ENCODE results near the gene JAG1. TPM values are rescaled to one million over a fixed set of nuclear protein-coding genes. Genes with fewer than 3 reads are reported as not detected.

JAG1 gene
- total RNA-seq, 4 donors from 2014 or later = 30.7 to 41.9 (median 36.3) TPM

GRCh38 chr20:10602221-10602871, 71.5 kb downstream of the JAG1 start:
- Histone ChIP-seq H3K27ac (replicated peaks in 1 of 4) (no peak overlapping the region), H3K4me1 (peaks cover 2 to 29% (median 21%) of the 10 kb centered on the region in 4 donors), H3K9me3 (no peaks in the 10 kb centered on the region), H3K27me3 (no peaks in the 10 kb centered on the region), H3K4me3 (no peak overlapping the region), H3K36me3 (no peaks in the 10 kb centered on the region)
- WGBS = 72% methylated on average over 4 of the region's 4 CpGs
- TF ChIP-seq CTCF (IDR thresholded peaks at IDR 0.05) (no peak), POLR2AphosphoS5 (IDR thresholded peaks at IDR 0.05) (no peak), EP300 (IDR thresholded peaks at IDR 0.05) (no peak), POLR2A (IDR thresholded peaks at IDR 0.05; ENCODE audit: low read depth) (no peak)
- DNase-seq (ENCODE audit: extremely low spot score) = no peak
- intact Hi-C loops (cut with DNase I) = loop anchor here (5.0 kb wide), 1 partner anchor 70 kb away; the partner anchor contains the start of gene JAG1

- Histone ChIP-seq H3K27me3 (no peaks in the 10 kb centered on the region), H3K4me3 (no peak overlapping the region), H3K27ac (replicated peaks in 1 of 4) (no peak overlapping the region), H3K36me3 (no peaks in the 10 kb centered on the region), H3K9me3 (no peaks in the 10 kb centered on the region), H3K4me1 (peaks cover 7 to 29% (median 24%) of the 10 kb centered on the region in 4 donors)
- TF ChIP-seq POLR2A (IDR thresholded peaks at IDR 0.05; ENCODE audit: low read depth) (no peak), POLR2AphosphoS5 (IDR thresholded peaks at IDR 0.05) (no peak), CTCF (IDR thresholded peaks at IDR 0.05) (no peak), EP300 (IDR thresholded peaks at IDR 0.05) (no peak)
- intact Hi-C loops (cut with DNase I) = no loop called here
- 96% methylated on average over 1 of the region's 1 CpG for WGBS
- no peak for DNase-seq (ENCODE audit: extremely low spot score)
Measured at GRCh38 chr20:10597637-10598036, 76.2 kb downstream of the JAG1 start.

- Histone ChIP-seq H3K4me1 (peaks cover 7 to 36% (median 28%) of the 10 kb centered on the region in 4 donors), H3K27me3 (no peaks in the 10 kb centered on the region), H3K36me3 (no peaks in the 10 kb centered on the region), H3K9me3 (no peaks in the 10 kb centered on the region), H3K4me3 (no peak overlapping the region), H3K27ac (replicated peaks in 1 of 4) (peak overlapping the region in 3 of 4 donors; percentile 40 to 56 (median 41))
- WGBS = 33% methylated on average over 4 of the region's 4 CpGs
- TF ChIP-seq POLR2AphosphoS5 (IDR thresholded peaks at IDR 0.05) (peak in 1 of 2 donors; percentile 59), POLR2A (IDR thresholded peaks at IDR 0.05; ENCODE audit: low read depth) (no peak)
- intact Hi-C loops (cut with DNase I) = no loop called here
- DNase-seq (ENCODE audit: extremely low spot score) = no peak
Measured at GRCh38 chr20:10596710-10597121, 77.1 kb downstream of the JAG1 start.

GRCh38 chr20:10595985-10596384, 77.8 kb downstream of the JAG1 start:
- Histone ChIP-seq H3K27me3 (no peaks in the 10 kb centered on the region), H3K27ac (replicated peaks in 1 of 4) (no peak overlapping the region), H3K9me3 (no peaks in the 10 kb centered on the region), H3K4me1 (peaks cover 15 to 43% (median 34%) of the 10 kb centered on the region in 4 donors), H3K4me3 (no peak overlapping the region), H3K36me3 (no peaks in the 10 kb centered on the region)
- no peak for DNase-seq (ENCODE audit: extremely low spot score)
- 84% methylated on average over 3 of the region's 3 CpGs for WGBS
- intact Hi-C loops (cut with DNase I) = no loop called here
- no peak for TF ChIP-seq EP300 (IDR thresholded peaks at IDR 0.05)
- no peak for TF ChIP-seq POLR2AphosphoS5 (IDR thresholded peaks at IDR 0.05)
- no peak for TF ChIP-seq POLR2A (IDR thresholded peaks at IDR 0.05; ENCODE audit: low read depth)
- TF ChIP-seq CTCF (IDR thresholded peaks at IDR 0.05) = no peak

- no peak overlapping the region for H3K27ac ChIP-seq (replicated peaks in 1 of 4)
- 76% methylated on average over 2 of the region's 2 CpGs for WGBS
- intact Hi-C loops (cut with DNase I) = no loop called here
- no peak for DNase-seq (ENCODE audit: extremely low spot score)
- H3K36me3 ChIP-seq = no peaks in the 10 kb centered on the region
- no peaks in the 10 kb centered on the region for H3K27me3 ChIP-seq
- peaks cover 15 to 43% (median 34%) of the 10 kb centered on the region in 4 donors for H3K4me1 ChIP-seq
- no peak overlapping the region for H3K4me3 ChIP-seq
- H3K9me3 ChIP-seq = no peaks in the 10 kb centered on the region
- TF ChIP-seq CTCF (IDR thresholded peaks at IDR 0.05) = no peak
Measured at GRCh38 chr20:10595266-10595665, 78.5 kb downstream of the JAG1 start.

Data from esophagus muscularis mucosa (tissue), 4 donors.